Parathyroid adenoma (tissue), 2 donors: ENCODE results near the gene EFNA5.

Experiments
- H2AFZ ChIP-seq: fragments of 300-600 bp; sonication (generic); one replicate; pipeline ENCODE4 v1.7.0; 2017; ENCODE audit warnings: antibody characterized with exemption, mild to moderate bottlenecking
- H3K27ac ChIP-seq: fragments of 300-600 bp; sonication (generic); one replicate; pipeline ENCODE4 v1.7.0; 2017
- H3K27me3 ChIP-seq: fragments of 300-600 bp; sonication (generic); one replicate; pipeline ENCODE4 v1.7.0; 2017; ENCODE audit warnings: low read length; ENCODE audit not compliant: control insufficient read depth, insufficient read depth
- H3K36me3 ChIP-seq: fragments of 300-600 bp; sonication (generic); one replicate; pipeline ENCODE4 v1.7.0; 2017; ENCODE audit warnings: low read length; ENCODE audit not compliant: control insufficient read depth, insufficient read depth
- H3K4me1 ChIP-seq: fragments of 300-600 bp; sonication (generic); one replicate; pipeline ENCODE4 v1.7.0; 2017; ENCODE audit warnings: control low read depth
- H3K4me2 ChIP-seq: fragments of 300-600 bp; sonication (generic); one replicate; pipeline ENCODE4 v1.7.0; 2017; ENCODE audit warnings: low read length
- H3K4me3 ChIP-seq: fragments of 300-600 bp; sonication (generic); one replicate; pipeline ENCODE4 v1.7.0; 2017; ENCODE audit warnings: low read depth, low read length
- H3K79me2 ChIP-seq: fragments of 300-600 bp; sonication (generic); one replicate; pipeline ENCODE4 v1.7.0; 2017; ENCODE audit warnings: control low read depth
- H3K9ac ChIP-seq: fragments of 300-600 bp; sonication (generic); one replicate; pipeline ENCODE4 v1.7.0; 2017; ENCODE audit warnings: mild to moderate bottlenecking
- H3K9me3 ChIP-seq: fragments of 300-600 bp; sonication (generic); one replicate; pipeline ENCODE4 v1.7.0; 2017; ENCODE audit warnings: low read length; ENCODE audit not compliant: control insufficient read depth
- CTCF ChIP-seq: fragments of 300-600 bp; sonication (generic); IDR thresholded peaks from one replicate; pipeline ENCODE4 v1.7.0; 2017; ENCODE audit warnings: antibody characterized with exemption, mild to moderate bottlenecking
- donor health status: primary hyperparathyroidism.

The EFNA5 gene

GRCh38 chr5:107580889-107581820 lies 89.6 kb downstream of the EFNA5 start:
- Histone ChIP-seq H3K4me2 (no peak overlapping the region), H3K27me3 (no peaks in the 10 kb centered on the region), H3K4me3 (no peak overlapping the region), H3K9ac (no peak overlapping the region), H3K27ac (no peak overlapping the region), H3K4me1 (no peaks in the 10 kb centered on the region), H3K36me3 (no peaks in the 10 kb centered on the region), H2AFZ (no peak overlapping the region), H3K9me3 (no peaks in the 10 kb centered on the region), H3K79me2 (no peaks in the 10 kb centered on the region)
- no peak for TF ChIP-seq CTCF

DNA sequence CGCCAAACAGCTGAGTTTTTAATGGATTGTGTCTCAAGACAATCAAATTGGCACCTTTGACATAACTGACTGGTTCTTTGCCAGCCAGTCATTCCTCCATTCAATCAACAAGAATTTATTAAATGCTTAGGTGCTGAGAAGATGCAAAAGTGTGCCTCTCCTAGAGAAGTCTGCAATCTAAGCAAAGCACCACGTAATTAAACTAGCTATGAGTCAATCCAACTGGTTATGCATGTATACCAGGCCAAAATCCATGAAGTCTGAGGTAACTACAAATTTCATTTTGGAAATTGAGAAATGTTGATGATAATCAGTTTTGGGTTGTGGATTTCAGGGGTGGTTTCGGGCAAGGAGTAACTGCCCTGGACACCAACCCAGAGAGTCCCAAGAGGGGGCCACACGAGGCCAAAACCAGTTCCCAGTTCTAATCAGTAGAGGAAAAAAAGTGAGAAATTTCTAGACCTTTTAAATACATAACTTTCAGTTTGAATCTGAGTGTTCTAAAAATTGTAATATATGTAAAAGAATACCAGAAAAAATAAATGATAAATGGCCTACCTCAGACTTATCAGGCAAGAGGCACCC lies 92.6 kb downstream of the EFNA5 start:
- no peak overlapping the region for H3K4me3 ChIP-seq
- H3K36me3 ChIP-seq, result no peaks in the 10 kb centered on the region
- H3K9ac ChIP-seq, result no peak overlapping the region
- no peaks in the 10 kb centered on the region for H3K4me1 ChIP-seq
- TF ChIP-seq CTCF, result no peak
- H2AFZ ChIP-seq, result no peak overlapping the region
- no peak overlapping the region for H3K4me2 ChIP-seq
- no peaks in the 10 kb centered on the region for H3K79me2 ChIP-seq
- H3K27me3 ChIP-seq, result no peaks in the 10 kb centered on the region
- H3K27ac ChIP-seq, result no peak overlapping the region
- H3K9me3 ChIP-seq, result no peaks in the 10 kb centered on the region

DNA sequence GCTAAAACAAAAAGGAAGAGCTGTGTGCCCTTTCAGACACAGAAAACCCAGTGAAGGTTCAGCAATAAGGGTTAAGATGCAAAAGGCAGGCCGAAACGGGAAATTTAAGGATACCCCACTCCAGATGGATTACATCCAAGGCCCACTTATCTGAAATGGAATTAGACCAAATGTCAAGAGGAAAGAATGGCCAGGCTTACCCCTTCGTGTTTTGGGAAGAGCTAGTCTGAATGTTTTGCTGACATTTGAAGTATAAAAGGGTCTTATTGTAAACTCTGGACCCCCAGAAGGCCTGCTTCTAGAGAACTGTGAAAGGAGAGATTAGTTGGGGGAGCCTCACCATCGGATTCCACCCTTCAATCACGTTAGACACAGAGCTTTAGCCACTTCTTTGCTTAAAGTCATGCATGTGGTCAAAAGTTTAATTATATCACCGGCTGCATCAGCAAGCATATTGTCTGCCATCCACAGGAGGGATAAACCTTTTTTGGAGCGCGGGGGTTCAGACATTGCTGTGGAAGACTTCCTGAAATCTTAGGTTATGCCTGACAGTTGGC lies 93.3 kb downstream of the EFNA5 start:
- no peaks in the 10 kb centered on the region for H3K4me1 ChIP-seq
- no peak overlapping the region for H3K9ac ChIP-seq
- no peaks in the 10 kb centered on the region for H3K27me3 ChIP-seq
- H3K79me2 ChIP-seq, result no peaks in the 10 kb centered on the region
- no peak for TF ChIP-seq CTCF
- H3K9me3 ChIP-seq, result no peaks in the 10 kb centered on the region
- H3K4me3 ChIP-seq, result no peak overlapping the region
- H2AFZ ChIP-seq, result no peak overlapping the region
- H3K36me3 ChIP-seq, result no peaks in the 10 kb centered on the region
- no peak overlapping the region for H3K4me2 ChIP-seq
- H3K27ac ChIP-seq, result no peak overlapping the region

DNA sequence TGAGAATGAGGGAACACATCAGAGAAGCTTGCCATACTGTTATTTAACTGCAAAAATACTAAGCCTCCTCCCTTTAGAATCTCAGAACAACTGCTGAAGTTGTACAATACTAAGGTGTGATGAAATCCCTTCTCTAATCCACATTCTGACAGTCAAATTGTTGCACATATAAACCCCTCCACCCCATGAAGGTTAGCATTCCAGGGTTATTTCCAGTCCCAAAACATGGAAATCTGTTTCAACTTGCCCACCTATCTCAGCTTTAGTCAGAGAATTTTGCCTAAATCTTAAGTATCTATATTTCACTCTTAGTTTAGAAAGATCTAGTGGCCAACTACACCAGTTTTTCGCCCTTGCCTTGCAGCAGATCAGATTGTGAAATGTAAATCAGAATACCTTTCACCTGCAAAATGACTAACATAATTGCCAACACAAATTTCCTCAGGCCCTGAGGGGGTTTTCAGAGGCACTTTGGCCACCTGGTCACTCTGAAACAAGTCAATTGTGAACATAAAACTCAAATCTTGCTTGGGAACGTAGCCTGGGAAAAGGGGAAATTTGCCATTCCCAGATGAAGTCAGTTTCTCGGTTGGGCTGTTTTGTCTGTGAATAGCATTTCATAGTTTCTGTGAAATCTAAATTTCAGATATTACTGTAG lies 93.9 kb downstream of the EFNA5 start:
- H3K27ac ChIP-seq, result no peak overlapping the region
- no peak overlapping the region for H3K4me2 ChIP-seq
- H3K4me3 ChIP-seq, result no peak overlapping the region
- no peak for TF ChIP-seq CTCF
- no peaks in the 10 kb centered on the region for H3K79me2 ChIP-seq
- H3K9ac ChIP-seq, result no peak overlapping the region
- no peak overlapping the region for H2AFZ ChIP-seq
- H3K27me3 ChIP-seq, result no peaks in the 10 kb centered on the region
- no peaks in the 10 kb centered on the region for H3K9me3 ChIP-seq
- no peaks in the 10 kb centered on the region for H3K36me3 ChIP-seq
- H3K4me1 ChIP-seq, result no peaks in the 10 kb centered on the region
